GM19395 (cell line): ENCODE data around the gene SYT3.
"Not testable (repeated sequence)": the region's sequence is repeated elsewhere in the genome, so short reads cannot be mapped to it uniquely, and the experiment has no call there.

ENCODE experiments used
- ATAC-seq: cut with Tn5 transposase; IDR thresholded peaks from one replicate; pipeline ENCODE4 v1.9.1; 2021; ENCODE audit warnings: mild to moderate bottlenecking, moderate library complexity; ENCODE audit not compliant: unreplicated experiment

The SYT3 gene

GRCh38 chr19:50606059-50606836 is 33.4 kb downstream of the SYT3 start:
- ATAC-seq, result not testable (repeated sequence)

- not testable (repeated sequence) for ATAC-seq
Observed at GRCh38 chr19:50604264-50605073, 35.2 kb downstream of the SYT3 start.

DNA sequence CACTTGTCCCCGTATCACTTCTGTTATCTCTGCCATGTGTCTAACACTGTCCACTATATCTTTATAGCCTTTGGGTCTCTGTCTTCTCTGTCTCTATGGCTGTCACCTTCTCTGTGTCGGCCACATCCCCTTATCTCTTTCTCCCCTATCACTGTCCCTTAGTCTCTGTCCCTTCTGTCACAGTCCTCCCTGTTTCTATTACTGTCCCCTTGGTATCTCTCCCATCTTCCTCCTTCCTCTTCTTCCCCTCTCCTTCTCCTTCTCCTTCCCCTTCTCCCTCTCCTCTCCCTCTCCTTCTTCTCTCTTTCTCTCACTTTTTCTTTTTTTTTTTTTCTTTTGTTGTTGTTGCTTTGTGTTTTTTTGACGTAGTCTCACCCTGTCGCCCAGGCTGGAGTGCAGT is 36.7 kb downstream of the SYT3 start:
- no peak for ATAC-seq

DNA sequence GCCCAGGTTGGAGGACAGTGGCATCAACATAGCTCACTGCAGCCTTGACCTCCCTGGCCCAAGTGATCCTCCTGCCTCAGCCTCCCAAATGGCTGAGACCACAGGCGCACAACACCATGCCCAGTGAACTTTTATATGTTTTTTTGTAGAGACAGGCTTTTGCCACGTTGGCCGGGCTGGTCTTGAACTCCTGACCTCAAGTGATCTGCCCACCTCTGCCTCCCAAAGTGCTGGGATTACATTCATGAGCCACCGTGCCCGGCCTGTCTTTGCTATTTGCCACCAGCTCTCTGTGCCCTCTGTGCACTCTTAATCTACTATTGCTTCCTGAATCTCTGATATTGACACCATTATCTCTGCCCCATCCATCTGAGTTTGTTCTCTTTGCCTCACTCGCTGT is 37.2 kb downstream of the SYT3 start:
- ATAC-seq, result no peak

GRCh38 chr19:50602089-50602422 is 37.6 kb downstream of the SYT3 start:
- no peak for ATAC-seq

- no peak for ATAC-seq
Observed at GRCh38 chr19:50601407-50602088, 38.1 kb downstream of the SYT3 start.

GRCh38 chr19:50599427-50599826 is 40.3 kb downstream of the SYT3 start:
- no peak for ATAC-seq

DNA sequence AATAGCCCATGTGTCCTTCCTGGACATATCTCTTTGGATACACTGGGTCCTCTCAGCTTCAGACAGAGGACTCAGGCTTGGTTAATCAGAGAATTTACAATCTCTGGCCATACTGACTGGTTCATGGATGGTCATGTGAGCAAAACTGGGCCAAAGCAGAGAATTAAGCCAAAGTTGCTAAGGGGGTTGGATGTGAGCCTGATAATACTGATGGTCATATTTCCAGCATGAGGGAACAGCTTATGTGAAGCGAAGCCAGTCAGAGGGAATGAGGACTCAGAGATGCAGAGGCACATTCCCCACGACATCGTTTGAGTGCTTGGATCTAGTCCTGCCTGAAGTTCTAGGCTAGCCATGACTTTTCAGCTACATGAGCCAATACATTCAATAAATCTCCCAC is 49.5 kb downstream of the SYT3 start:
- no peak for ATAC-seq

GRCh38 chr19:50581795-50582660 is 57.7 kb downstream of the SYT3 start:
- not testable (repeated sequence) for ATAC-seq

GRCh38 chr19:50580970-50581634 is 58.6 kb downstream of the SYT3 start:
- no peak for ATAC-seq

DNA sequence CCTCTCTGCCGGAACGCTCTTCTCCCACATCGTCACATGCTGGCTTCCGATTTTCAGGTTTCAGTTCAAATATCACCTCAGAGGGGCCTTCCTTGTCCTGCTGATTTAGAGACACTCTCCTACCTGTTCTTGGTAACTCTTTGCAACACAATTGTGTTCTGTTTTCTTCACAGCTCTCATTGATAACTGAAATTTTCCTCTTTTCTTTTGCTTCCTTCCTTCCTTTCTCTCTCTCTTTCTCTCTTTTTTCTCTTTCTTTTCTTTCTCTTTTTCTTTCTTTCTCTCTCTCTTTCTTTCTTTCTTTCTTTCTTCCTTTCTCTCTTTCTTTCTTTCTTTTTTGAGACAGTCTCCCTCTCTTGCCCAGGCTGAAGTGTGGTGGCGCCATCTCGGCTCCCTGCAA is 59.4 kb downstream of the SYT3 start:
- ATAC-seq, result no peak

DNA sequence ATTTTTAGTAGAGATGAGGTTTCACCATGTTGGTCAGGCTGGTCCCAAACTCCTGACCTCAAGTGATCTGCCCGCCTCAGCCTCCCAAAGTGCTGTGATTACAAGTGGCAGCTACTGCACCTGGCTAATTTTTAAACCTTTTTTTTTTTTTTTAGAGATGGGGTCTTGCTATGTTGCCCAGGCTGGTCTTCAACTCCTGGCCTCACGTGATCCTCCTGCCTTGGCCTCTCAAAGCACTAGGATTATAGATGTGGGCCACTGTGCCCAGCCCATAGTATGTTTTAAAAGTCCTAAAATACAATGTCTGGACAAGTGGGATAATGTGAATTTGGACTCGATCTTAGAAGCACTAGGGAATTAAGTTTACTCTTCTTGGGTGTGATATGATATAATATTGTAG is 62.9 kb downstream of the SYT3 start:
- ATAC-seq, result not testable (repeated sequence)

- no peak for ATAC-seq
Observed at GRCh38 chr19:50573741-50574461, 65.8 kb downstream of the SYT3 start.
